Right lobe of liver (tissue), 6 donors: ENCODE data around the gene KCNK17. TPM values are rescaled to one million over a fixed set of nuclear protein-coding genes. Genes with fewer than 3 reads are reported as not detected.

Experiments used
- ATAC-seq, 4 donors: fragments of 200-7000 bp; cut with Tn5 transposase; one replicate each; pipeline ENCODE4 v1.9.1; 2020; ENCODE audit warnings: mild to moderate bottlenecking in 4 of 4, moderate library complexity in 4 of 4
- DNase-seq, 3 donors: peaks; one replicate each; pipeline ENCODE4 v3.0.0-alpha.2; 2020
- H3K27ac ChIP-seq, 3 donors: fragments of 200-600 bp; one replicate each; pipeline ENCODE4 v1.8.0; 2022
- H3K27me3 ChIP-seq, 2 donors: fragments of 200-600 bp; one replicate each; pipeline ENCODE4 v1.8.0; 2022
- H3K36me3 ChIP-seq, 4 donors: fragments of 200-600 bp; sonication (generic) in 1 of 4; one replicate each; pipeline versions ENCODE4 v1.5.1 to v1.8.0; 2017 to 2022; ENCODE audit warnings: control low read depth in 1 of 4
- H3K4me1 ChIP-seq, 4 donors: fragments of 200-600 bp; sonication (generic) in 1 of 4; one replicate each; pipeline versions ENCODE4 v1.5.1 to v1.8.0; 2017 to 2022; ENCODE audit warnings: control low read depth in 1 of 4
- H3K4me3 ChIP-seq, 3 donors: fragments of 200-600 bp; one replicate each; pipeline ENCODE4 v1.8.0; 2022
- H3K9me3 ChIP-seq, 4 donors: fragments of 200-600 bp; sonication (generic) in 1 of 4; one replicate each; pipeline versions ENCODE4 v1.5.1 to v1.8.0; 2017 to 2022; ENCODE audit warnings: control low read depth in 1 of 4
- CTCF ChIP-seq, 4 donors: fragments of 200-600 bp in 3 of 4; fragments of 450-650 bp in 1 of 4; IDR thresholded peaks; one replicate each; pipeline versions ENCODE4 v1.5.1 to v1.8.0; 2016 to 2022; ENCODE audit warnings: antibody characterized with exemption in 4 of 4, mild to moderate bottlenecking in 2 of 4
- POLR2A ChIP-seq: fragments of 450-650 bp; IDR thresholded peaks from one replicate; pipeline ENCODE4 v1.6.1; 2017; ENCODE audit warnings: antibody characterized with exemption, mild to moderate bottlenecking
- WGBS: methylation state at CpG from one replicate; pipeline ENCODE4 v1.1.6; 2018; ENCODE audit warnings: low coverage, low lambda C conversion rate; ENCODE audit not compliant: insufficient coverage; ENCODE audit errors: missing lambda C conversion rate; 5-methylcytosine and 5-hydroxymethylcytosine counted together
- intact Hi-C, 2 donors: fragments of 100-400 bp; cut with DNase I; formaldehyde crosslinking; loops; one replicate each; pipeline versions ENCODE4 v1.11.2 to v1.14.1; 2022
- total RNA-seq, 6 experiments: library from RNA; depleted of rRNA in 2 of 6; stranded (reverse); fragments of >200 nt in 2 of 6; fragmentation: NEBNext Ultra II Directional in 3 of 6; extraction: Animal tissue kit (Norgen Biotek cat#: 25700) in 3 of 6; gene quantifications; one replicate each; pipeline versions ENCODE4 v1.1.0 to v1.2.4, GENCODE V29; 2016 to 2023
- donor health status: DM: no; HTN: yes; CAD: no.
- donor health status: DM: no; HTN: no; CAD: no.
- donor health status: DM: no; HTN: no; CAD: no.
- donor health status: DM: no; HTN: yes; CAD: no.
- donor health status: DM: no; HTN: yes; CAD: no.

Gene KCNK17
- total RNA-seq, 6 experiments from 2014 or later: 0.31 to 0.77 (median 0.39) TPM; not detected in 1

- 100% methylated on average over 1 of the region's 3 CpGs for WGBS
- H3K27ac ChIP-seq: no peak overlapping the region
- ATAC-seq (no peak), DNase-seq (no peak)
- TF ChIP-seq POLR2A (no peak), CTCF (IDR thresholded peaks at IDR 0.05) (no peak)
- intact Hi-C loops: no loop called here
- H3K4me3 ChIP-seq: no peak overlapping the region
- H3K27me3 ChIP-seq: no peaks in the 10 kb centered on the region
- no peaks in the 10 kb centered on the region for H3K9me3 ChIP-seq
- no peaks in the 10 kb centered on the region for H3K36me3 ChIP-seq
- peaks cover 0 to 15% (median 6%) of the 10 kb centered on the region in 4 donors for H3K4me1 ChIP-seq
Observed at GRCh38 chr6:39274903-39275302, 39.3 kb downstream of the KCNK17 start.

- Histone ChIP-seq H3K36me3 (no peaks in the 10 kb centered on the region), H3K27me3 (no peaks in the 10 kb centered on the region), H3K9me3 (no peaks in the 10 kb centered on the region), H3K4me3 (no peak overlapping the region), H3K27ac (no peak overlapping the region), H3K4me1 (peaks cover 0 to 12% (median 4%) of the 10 kb centered on the region in 4 donors)
- TF ChIP-seq POLR2A (no peak), CTCF (IDR thresholded peaks at IDR 0.05) (no peak)
- intact Hi-C loops: no loop called here
- 72% methylated on average over 3 of the region's 4 CpGs for WGBS
- DNase-seq: no peak
- ATAC-seq: no peak
Observed at GRCh38 chr6:39274471-39274870, 39.7 kb downstream of the KCNK17 start.

- no peak overlapping the region for H3K4me3 ChIP-seq
- no peaks in the 10 kb centered on the region for H3K36me3 ChIP-seq
- no peak for TF ChIP-seq CTCF (IDR thresholded peaks at IDR 0.05)
- TF ChIP-seq POLR2A: no peak
- H3K4me1 ChIP-seq: peaks cover 0 to 3% (median 0%) of the 10 kb centered on the region in 4 donors
- DNase-seq: no peak
- no peak overlapping the region for H3K27ac ChIP-seq
- WGBS: 65% methylated on average over 3 of the region's 6 CpGs
- no peaks in the 10 kb centered on the region for H3K27me3 ChIP-seq
- ATAC-seq: no peak
- H3K9me3 ChIP-seq: no peaks in the 10 kb centered on the region
- intact Hi-C loops: no loop called here
Observed at GRCh38 chr6:39273406-39273821, 40.8 kb downstream of the KCNK17 start.

- H3K4me1 ChIP-seq: no peaks in the 10 kb centered on the region
- no peaks in the 10 kb centered on the region for H3K36me3 ChIP-seq
- no peaks in the 10 kb centered on the region for H3K9me3 ChIP-seq
- intact Hi-C loops: no loop called here
- no peak for ATAC-seq
- WGBS: 80% methylated on average over 1 of the region's 1 CpG
- TF ChIP-seq POLR2A: no peak
- TF ChIP-seq CTCF (IDR thresholded peaks at IDR 0.05): no peak
- H3K27ac ChIP-seq: no peak overlapping the region
- no peaks in the 10 kb centered on the region for H3K27me3 ChIP-seq
- no peak overlapping the region for H3K4me3 ChIP-seq
- DNase-seq: no peak
Observed at GRCh38 chr6:39269961-39270360, 44.3 kb downstream of the KCNK17 start.

GRCh38 chr6:39268721-39269120 is 45.5 kb downstream of the KCNK17 start:
- DNase-seq (no peak), ATAC-seq (no peak)
- Histone ChIP-seq H3K4me1 (no peaks in the 10 kb centered on the region), H3K27ac (no peak overlapping the region), H3K36me3 (no peaks in the 10 kb centered on the region), H3K27me3 (no peaks in the 10 kb centered on the region), H3K4me3 (no peak overlapping the region), H3K9me3 (no peaks in the 10 kb centered on the region)
- WGBS: 85% methylated on average over 3 of the region's 3 CpGs
- intact Hi-C loops: no loop called here
- TF ChIP-seq CTCF (IDR thresholded peaks at IDR 0.05) (no peak), POLR2A (no peak)
